Hippocampal formation (tissue), 2 donors: ENCODE results near the gene SYNDIG1L.
A peak's percentile ranks its signal among the peaks of the same experiment; 100 is the strongest.
"Not testable (repeated sequence)": the region's sequence is repeated elsewhere in the genome, so short reads cannot be mapped to it uniquely, and the experiment has no call there.

Source experiments
- DNase-seq, 2 donors: peaks; one replicate each; lab custom pipeline; 2025; lab: John Stamatoyannopoulos, UW

Gene SYNDIG1L

DNA sequence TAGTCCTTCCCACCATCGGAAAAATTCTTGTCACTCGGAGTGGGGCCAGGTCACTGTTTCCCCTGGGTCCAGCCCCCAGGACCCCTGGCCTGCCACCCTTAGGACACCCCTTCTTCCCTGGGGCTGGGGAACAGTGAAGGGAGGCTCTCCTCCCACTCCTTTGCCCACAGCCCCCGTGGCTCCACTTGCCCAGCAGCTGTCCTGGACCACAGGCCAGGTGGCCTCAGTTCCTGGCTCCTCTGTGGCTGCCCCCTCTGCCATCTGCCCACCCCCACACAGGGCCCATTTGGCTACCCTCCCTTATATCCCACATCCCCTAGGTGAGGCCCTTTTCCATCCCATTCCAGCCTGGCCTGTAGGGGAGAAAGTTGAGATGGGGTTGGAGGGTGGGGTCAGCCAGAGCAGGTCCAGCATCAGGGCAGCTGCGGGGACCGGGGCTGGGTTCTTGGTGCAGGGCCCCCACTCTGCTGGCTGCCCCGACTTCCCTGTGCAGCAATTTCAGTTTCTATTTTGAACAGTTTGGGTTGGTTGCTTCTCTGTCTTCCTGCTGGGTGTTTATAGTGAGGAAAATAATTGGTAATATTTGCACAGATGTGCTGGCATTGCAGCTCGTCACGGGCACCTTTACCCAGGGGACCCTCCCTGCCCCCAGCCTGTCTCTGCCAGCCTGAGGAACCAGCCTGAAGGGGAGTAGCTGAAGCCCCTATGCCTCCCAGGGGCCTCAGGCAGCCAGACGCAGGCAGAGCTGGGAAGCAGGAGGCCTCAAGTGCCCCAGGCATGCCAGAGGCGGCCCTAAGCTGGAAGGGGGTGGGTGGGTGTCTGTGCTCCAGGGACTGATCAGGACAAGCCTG, 23.4 kb downstream of the SYNDIG1L start:
- DNase-seq: no peak

DNA sequence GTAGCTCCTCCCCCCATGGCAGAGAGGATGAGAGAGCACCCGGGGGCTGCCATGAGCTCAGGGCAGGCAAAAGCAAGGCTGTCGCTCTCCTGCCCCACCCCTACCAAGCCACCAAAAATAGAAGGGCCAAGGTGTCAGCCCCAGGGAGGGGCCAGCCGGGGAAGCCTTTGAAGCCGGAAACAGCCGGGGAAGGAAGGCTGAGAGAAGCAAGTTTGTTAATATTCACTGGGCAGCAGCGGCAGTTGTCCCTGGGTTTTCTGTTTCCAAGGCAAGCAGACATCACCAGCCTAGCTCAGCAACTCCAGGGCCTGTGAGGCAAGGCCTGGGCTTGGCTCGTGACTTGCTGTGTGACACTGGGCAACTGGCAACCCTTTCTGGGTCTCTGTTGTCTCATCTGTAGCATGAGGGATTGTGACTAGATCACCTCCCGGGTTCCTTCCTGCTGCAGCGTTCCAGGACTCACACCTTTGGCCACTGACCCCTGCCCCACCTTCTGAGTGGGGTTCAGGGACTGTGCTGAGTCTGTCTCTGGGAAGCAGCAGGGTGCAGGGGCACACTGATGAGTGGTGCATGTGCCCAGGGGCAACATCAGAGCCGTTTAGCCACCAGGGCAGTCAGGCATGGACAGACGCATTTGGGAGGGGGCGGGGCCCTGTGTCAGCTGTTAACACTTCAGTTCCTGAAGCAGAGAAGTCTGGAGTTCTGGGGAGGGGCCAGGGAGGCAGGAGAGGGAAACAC, 24.3 kb downstream of the SYNDIG1L start:
- DNase-seq: no peak

DNA sequence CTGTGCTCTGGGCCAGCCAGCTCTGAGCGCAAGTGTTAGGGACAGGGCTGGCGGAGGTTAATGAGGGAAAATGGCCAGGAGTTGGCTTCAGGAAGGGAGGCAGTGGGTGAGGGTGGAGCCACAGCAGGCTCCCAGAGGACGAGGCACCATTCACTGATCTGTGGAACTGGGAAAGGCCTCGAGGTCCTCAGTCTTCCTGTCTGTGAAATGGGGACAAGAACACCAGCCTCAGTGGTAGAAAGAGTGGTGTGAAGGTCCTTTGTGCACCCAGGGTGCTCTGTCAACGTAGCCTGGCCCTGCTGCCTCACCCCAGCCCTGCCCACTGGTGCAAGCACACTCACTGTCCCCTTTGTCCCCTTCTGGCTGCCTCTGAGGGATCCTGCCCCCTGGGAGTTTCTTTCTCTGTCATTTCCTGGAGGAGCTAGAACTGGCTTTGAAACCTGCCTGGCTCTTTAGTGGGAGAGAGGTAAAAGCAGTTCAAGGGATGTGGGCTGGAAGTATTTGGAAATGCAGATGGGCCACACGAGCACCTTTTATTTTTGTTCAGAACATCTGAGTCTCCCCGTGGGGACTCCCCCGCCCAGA, 25.0 kb downstream of the SYNDIG1L start:
- DNase-seq: no peak

DNA sequence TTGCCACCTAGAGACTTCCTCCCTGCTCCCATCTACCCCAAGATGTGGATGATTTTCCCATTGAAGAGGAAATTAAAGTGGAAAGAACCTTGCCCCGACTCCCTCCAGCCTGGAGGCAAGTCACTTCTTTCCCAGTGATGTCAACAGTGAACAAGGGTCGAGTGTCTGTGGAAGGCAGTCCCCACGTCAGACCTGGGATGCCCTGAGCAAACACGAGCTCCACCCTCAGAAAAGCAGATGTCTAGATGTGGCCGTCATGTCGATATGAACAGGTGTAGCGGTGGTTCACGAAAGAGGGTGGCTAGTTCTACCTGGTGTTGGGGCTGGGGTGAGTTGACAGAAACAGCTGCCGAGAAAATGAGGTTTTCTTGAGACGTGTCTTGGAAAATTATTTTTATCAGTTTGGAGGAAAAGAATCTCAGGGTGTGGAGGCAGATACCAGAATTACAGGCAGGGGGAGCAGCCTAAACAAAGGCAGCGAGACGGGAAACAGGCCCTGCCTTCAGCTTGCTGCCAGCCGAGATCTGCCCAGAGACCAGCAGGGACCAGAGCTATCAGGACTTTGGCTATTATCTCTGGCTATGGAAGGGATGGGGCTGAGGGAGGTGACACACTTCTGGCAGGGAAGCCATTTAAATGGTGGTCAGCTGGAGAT, 25.9 kb downstream of the SYNDIG1L start:
- DNase-seq: no peak

DNA sequence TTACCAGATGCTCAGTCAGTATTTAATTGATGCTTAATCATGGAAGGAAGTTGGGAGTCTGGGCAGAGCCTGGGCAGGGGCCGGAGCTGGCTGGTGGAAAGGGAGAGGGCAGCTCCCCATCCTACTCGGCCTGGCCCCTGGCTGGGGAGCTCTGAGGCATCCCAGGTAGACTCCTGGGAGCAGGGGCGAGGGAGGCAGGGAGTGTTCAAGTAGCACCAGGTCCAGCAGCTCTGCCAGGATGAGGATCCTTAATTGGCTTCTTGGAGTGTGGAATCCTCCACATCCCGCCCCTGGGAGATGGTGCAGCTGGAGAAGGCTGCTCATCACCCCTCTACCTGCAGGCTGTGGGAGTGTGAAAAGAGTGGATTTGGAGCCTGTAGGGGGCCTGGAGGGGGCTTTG, 30.9 kb downstream of the SYNDIG1L start:
- no peak for DNase-seq

DNA sequence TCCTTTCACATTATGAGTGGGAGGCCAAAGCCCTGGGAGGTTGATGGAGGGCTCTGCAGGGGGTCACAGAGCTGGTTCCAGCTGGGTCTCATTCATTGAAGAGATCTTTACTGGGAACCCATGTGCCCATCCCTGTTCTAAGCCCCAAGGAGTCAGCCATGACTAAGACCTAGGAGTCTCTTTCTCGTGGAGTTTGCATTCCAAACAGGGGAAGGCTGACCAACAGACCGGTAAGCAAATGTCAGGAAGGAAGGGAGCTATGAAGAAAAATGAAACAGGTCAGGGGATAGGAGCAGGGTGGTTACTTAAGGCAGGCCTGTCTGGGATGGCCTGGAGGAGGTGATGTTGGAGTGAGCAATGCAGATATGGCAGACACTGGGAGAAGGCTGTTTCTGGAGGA, 31.5 kb downstream of the SYNDIG1L start:
- no peak for DNase-seq

DNA sequence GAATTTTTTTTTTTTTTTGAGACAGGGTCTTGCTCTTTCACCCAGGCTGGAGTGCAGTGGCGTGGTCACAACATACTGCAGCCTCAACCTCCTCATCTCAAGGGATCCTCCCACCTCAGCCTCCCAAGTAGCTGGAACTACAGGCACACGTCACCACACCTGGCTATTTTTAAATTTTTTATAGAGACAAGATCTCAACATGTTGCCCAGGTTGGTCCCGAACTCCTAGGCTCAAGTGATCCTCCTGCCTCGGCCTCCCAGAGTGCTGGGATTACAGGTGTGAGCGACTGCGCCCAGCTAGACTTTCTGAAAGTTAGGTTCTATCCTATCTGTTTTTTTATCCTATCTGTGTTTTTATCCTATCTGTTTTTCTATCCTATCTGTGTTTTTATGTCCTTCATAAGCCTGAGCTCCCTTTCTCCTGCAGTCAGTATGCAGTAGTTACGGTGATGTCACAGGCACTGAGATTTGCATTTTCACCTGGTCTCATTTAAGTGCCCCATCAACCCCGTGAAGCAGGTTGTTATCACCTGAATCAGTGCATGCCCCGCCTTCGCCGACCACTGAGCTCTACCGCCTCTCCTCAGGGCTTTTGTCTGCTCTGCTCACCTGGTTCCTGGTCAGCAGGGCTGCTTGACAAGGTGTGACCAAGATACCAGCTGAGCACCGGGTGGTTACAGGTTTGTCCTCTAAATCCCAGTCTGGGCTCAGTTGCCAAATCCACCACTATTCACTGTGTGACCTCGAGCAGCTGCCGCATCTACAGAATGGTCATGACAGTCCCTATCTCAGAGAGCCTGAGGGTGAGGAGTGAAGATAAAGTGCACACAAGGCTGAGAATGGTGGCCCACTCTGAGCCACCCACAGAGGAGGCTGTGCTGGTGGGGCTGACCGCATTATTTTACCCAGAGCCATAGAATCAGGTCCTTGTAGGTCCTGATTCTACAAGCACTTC, 33.1 kb downstream of the SYNDIG1L start:
- no peak for DNase-seq

DNA sequence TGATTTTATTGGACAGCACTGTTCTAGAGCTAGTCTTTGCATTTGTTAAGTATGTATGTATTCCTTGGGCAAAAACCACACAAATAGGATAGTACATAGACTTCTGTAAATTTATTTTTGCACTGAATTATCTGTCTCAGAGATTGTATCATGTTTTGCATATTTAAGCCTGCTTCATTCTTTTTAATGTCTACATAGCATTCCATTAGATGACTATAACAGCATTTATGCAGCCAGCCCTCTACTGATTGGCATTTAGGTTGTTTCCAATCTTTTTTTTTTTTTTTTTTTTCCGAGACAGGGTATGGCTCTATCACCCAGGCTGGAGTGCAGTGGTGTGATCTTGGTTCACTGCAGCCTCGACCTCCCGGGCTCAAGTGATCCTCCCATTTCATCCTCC, 34.5 kb downstream of the SYNDIG1L start:
- no peak for DNase-seq

DNA sequence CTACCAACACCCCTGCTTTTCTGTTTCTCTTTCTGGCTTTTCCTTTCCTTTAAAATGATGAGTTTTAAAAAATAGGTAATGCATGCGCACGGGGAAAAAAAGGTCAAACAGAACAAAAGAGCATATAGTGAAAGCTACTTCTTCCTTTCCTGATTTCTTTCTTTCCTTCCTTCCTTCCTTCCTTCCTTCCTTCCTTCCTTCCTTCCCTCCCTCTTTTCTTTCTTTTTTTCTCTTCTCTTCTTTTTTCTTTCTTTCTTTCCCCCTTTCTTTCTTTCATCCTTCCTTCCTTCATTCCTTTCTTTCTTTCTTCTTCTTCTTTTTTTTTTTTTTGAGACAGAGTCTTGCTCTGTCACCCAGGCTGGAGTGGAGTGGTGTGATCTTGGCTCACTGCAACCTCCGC, 35.5 kb downstream of the SYNDIG1L start:
- DNase-seq: not testable (repeated sequence)

DNA sequence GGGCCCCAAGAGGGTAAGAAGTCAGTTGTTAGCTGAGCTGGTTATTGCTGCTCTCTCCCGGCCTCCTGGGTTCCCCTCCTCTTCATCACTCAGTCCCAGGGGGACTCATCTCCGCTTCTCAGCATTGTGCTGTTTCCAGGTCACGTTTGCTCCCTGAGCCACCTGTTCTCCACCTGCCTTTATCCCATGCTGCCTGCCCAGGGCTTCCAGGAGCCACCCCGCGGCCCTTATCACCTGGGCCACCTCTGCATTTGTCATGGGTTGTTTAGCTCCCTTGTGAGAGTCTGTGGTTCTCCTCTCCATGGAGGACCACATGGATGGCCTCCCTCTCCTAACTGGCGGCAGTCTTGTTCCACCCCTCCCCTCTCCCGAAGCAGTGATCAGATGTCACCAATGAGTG, 36.0 kb downstream of the SYNDIG1L start:
- no peak for DNase-seq

DNA sequence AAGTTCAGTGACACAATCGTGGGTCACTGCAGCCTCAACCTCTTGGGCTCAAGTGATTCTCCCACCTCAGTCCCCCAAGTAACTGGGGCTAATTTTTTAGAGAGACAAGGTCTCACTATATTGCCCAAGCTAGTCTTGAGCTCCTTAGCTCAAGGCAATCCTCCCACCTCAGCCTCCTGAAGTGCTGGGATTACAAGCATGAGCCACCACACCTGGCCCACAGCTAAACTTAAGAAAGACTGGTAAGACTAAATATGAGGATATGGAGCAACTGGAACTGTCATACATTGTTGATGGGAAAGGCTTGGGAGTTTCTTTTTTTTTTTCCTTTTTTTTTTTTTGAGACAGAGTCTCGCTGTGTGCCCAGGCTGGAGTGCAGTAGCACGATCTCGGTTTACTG, 43.8 kb downstream of the SYNDIG1L start:
- DNase-seq: no peak

DNA sequence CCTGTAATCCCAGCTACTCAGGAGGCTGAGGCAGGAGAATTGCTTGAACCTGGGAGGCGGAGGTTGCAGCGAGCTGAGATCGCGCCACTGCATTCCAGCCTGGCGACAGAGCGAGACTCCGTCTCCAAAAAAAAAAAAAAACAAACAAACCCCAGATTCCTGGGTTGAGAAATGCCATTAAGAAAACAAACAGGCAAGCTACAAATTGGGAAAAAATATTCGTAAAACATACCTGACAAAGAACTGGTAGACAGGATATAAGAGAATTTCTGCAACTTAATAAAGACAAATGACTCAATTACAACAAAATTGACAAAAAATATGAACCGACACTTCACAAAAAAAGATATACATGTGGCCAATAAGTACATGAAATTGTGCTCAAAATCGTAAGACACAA, 44.4 kb downstream of the SYNDIG1L start:
- not testable (repeated sequence) for DNase-seq

DNA sequence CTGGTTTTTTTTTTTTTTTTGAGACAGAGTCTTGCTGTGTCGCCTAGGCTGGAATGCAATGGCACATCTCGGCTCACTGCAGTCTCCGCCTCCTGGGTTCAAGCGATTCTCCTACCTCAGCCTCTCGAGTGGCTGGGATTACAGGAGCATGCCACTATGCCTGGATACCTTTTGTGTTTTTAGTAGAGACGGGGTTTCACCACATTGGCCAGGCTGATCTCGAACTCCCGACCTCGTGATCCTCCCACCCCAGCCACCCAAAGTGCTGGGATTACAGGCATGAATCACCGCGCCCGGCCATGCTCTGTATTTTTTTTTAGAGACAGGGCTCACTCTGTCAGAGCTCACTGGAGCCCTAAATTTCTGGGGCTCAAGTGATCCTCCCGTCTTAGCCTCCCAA, 45.2 kb downstream of the SYNDIG1L start:
- no peak for DNase-seq

DNA sequence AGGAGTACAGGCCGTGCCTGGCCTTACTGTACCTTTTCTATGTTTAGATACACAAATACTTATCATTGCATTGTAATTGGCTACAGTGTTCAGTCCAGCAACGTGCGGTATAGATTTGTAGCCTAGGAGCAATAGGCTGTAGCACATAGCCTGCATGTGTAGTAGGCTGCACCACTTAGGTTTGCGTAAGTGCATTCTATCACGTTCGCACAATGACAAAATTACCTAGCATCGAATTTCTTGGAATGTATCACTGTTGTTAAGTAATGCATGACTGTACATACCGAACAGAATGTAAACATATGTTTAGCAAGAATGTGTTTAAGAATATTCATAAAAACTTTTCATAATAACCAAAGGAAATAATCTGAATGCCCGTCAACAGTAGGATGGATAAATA, 45.8 kb downstream of the SYNDIG1L start:
- no peak for DNase-seq

DNA sequence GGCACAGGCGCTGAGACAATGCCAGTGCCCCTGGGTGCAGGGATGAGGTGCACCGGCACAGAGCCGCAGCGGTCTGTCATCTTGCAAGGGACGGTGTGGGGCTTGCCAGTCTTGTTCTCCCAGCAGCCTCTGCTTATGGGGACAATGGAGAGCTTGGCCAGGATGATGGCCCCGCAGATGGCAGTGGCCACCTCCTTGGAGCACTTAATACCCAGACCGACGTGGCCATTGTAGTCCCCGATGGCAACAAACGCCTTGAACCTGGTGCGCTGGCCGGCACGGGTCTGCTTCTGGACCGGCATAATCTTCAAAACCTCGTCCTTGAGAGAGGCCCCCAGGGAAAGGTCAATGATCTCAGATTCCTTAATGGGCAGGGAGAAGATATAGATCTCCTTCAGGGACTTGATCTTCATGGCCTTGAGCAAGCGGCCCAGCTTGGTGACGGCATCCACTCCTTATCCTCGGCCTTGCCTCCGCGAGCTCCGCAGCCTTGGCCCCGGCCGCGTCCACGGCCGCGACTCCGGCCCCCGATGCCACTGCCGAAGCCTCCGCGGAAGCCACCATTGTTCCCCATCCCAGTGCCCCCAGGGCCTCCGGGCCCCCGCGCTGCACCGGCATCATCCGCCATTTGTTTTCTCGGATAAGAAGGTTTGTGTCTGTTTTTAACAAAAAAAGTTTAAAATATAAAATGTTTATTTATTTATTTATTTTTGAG, 47.9 kb downstream of the SYNDIG1L start:
- DNase-seq: no peak

DNA sequence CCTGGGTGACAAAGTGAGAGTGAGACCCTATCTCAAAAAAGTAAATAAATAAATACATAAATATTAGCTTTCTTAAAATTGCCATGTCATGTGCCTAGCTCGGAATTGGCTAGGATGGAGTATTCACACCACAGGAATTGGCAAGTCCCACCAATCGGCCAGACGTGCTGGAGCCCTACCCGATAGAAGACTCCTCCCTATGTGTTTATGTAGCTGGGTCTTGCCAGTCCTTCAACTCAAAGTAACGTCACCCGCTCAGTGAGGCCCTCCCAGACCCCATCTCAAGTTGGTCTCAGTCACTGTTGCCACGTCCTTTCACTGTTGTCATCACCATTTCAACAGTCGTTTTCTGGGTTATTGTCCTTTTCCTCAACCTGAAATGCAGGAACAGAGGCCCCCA, 57.6 kb downstream of the SYNDIG1L start:
- no peak for DNase-seq

DNA sequence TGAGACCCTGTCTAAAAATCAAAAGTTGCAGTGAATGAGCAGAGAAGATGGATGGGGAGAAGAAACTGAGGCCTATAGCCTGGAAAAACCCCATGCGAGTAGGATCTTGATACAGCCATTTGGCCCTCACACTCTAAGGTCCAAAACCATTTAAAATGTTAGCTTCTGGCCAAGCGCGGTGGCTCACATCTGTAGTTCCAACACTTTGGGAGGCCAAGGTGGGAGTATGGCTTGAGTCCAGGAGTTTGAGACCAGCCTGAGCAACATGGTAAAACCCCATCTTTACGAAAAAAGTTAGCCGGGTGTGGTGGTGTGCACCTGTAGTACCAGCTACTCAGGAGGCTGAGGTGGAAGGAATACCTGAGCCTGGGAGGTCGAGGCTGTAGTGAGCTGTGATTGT, 58.0 kb downstream of the SYNDIG1L start:
- no peak for DNase-seq

DNA sequence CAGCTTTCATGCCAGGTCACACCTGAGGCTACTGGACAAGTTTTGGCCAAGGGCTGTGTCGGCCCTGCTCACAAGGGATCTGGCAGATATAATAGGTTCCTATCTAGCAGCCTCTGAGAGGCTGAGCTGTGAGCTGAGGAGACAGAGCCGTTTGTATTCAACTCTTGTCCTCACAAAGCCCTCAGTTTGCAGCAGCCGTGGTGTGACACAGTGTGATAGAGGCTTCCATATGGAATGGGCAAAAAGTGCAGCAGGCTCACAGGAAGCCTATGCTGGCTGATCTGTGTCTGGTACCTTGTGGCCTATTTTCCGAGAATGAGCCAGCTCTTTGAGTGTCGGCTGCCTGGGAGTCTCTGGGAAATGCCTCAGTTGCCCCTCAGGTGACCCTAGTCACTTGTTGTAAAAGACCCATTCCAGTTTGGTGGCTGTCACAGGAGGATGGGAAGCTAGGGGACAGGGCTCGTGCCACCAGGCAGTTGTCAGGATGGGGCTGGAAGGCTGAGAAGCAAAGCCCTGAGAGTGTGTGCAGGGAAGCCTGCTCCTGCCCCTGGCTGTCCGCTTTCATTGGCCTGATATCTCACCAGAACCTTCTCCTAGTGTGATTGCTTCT, 61.6 kb downstream of the SYNDIG1L start:
- DNase-seq: peak in 1 of 2 donors; percentile 7

DNA sequence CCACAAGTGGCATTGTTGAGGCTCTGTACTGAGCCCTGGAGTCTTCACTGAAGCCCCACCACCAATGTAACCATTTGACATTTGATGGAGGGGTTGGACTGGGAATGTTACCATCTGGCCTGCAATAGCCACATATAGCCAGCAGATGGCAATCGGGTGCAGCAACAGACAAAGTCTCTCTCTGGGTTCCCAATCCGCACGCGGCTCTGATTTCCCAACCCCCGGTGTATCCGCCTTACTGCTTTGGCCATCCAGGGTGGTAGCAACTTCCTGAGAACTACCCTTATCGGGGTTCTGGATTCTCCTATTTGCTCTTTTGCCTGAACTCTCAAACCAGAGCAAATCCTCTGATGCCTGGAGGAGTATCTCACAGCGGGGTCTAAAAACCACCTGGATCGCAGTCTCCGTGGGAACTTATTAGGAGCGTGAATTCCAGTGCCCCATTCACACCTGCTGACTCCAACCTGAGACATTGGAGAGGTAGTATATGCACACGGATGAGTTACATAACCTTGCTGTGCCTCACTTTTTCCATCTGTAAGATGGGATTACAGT, 63.6 kb downstream of the SYNDIG1L start:
- DNase-seq: peak; percentile 19 to 52

DNA sequence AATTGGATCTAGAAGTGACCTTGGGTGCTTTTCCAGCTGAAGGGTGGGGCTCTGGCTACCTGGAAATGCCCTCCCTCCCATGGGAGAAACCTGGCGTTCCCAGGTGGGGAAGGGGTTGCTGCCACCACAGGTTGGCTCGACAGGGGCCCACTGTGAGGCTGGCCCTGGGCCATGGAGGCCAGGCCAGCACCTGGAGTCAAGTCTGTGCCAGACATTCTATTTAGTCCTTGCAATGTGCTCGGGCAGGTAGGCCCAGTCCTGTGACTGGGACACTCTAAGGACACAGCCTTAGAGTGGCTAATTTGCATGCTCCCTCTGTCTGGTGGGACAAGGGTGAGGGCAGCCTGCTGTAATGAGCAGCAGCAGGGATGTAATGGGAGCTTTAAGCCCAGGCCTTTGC, 65.8 kb downstream of the SYNDIG1L start:
- DNase-seq: no peak
